H1 (cell line): ENCODE measurements around the gene HOXB8. TPM values are rescaled to one million over a fixed set of nuclear protein-coding genes. Genes with fewer than 3 reads are reported as not detected.

Experiments
- CTCF ChIA-PET: fragments of 300-600 bp; sonication (Branson Sonifier 250); formaldehyde crosslinking; loops from one replicate; lab custom pipeline; 2021; ENCODE audit not compliant: partially characterized antibody; lab: Charles Lee
- POLR2A ChIA-PET: fragments of 300-600 bp; sonication (Branson Sonifier 250); formaldehyde crosslinking; loops from one replicate; lab custom pipeline; 2021; ENCODE audit warnings: inconsistent platforms; ENCODE audit not compliant: partially characterized antibody; lab: Charles Lee
- DNase-seq, 2 experiments: peaks; one replicate each; pipeline versions ENCODE4 v3.0.0 to v3.0.0-alpha.2; 2010 to 2022; ENCODE audit warnings: low spot score in 2 of 2, low read depth in 1 of 2, mixed read lengths in 1 of 2
- FAIRE-seq: peaks from 2 replicates; lab custom pipeline; 2011; peaks lifted over from hg19 to GRCh38; lab: Jason Lieb, UNC
- H2AFZ ChIP-seq: 2 replicates; pipeline ENCODE4 v1.8.1; 2012; ENCODE audit warnings: low read length, inconsistent platforms
- H2AK5ac ChIP-seq: 2 replicates; pipeline ENCODE4 v1.6.1; 2013; ENCODE audit warnings: low read depth, low read length
- H2BK120ac ChIP-seq: replicated peaks from 2 replicates; pipeline ENCODE3; 2013; ENCODE audit warnings: low read depth, low read length, inconsistent platforms
- H2BK12ac ChIP-seq: 2 replicates; pipeline ENCODE4 v1.6.1; 2013; ENCODE audit warnings: low read depth, low read length
- H2BK15ac ChIP-seq: 2 replicates; pipeline ENCODE4 v1.6.1; 2013; ENCODE audit warnings: low read length
- H2BK20ac ChIP-seq: 2 replicates; pipeline ENCODE4 v1.6.1; 2013; ENCODE audit warnings: low read length
- H2BK5ac ChIP-seq: 2 replicates; pipeline ENCODE4 v1.6.1; 2013; ENCODE audit warnings: low read depth, low read length
- H3K14ac ChIP-seq: 2 replicates; pipeline ENCODE4 v1.6.1; 2013; ENCODE audit warnings: inconsistent platforms; ENCODE audit not compliant: insufficient read length
- H3K18ac ChIP-seq: 2 replicates; pipeline ENCODE4 v1.6.1; 2013; ENCODE audit warnings: low read length; ENCODE audit errors: extremely low read depth
- H3K23ac ChIP-seq: 2 replicates; pipeline ENCODE4 v1.6.1; 2013; ENCODE audit warnings: inconsistent platforms; ENCODE audit not compliant: insufficient read length
- H3K23me2 ChIP-seq: 2 replicates; pipeline ENCODE4 v1.6.1; 2013; ENCODE audit warnings: low read depth, low read length
- H3K27ac ChIP-seq: 2 replicates; pipeline ENCODE4 v1.6.1; 2011; ENCODE audit warnings: low read depth, low read length, inconsistent platforms
- H3K27me3 ChIP-seq, 4 experiments: replicated peaks in 1 of 4; 1 replicate in 1 of 4; 2 replicates in 3 of 4; pipeline versions ENCODE4 v1.6.1 to v1.8.1; 2011 to 2013; ENCODE audit warnings: low read length in 3 of 4, mild to moderate bottlenecking in 3 of 4, inconsistent platforms in 2 of 4, mixed read lengths in 2 of 4, moderate library complexity in 1 of 4; ENCODE audit not compliant: control insufficient read depth in 3 of 4, insufficient read depth in 3 of 4; ENCODE audit errors: extremely low read depth in 1 of 4
- H3K36me3 ChIP-seq, 4 experiments: 2 replicates each; pipeline versions ENCODE4 v1.6.1 to v1.8.1; 2011 to 2013; ENCODE audit warnings: mild to moderate bottlenecking in 4 of 4, low read length in 3 of 4, moderate library complexity in 2 of 4, control low read depth in 1 of 4, inconsistent platforms in 1 of 4; ENCODE audit not compliant: insufficient read depth in 4 of 4, control insufficient read depth in 2 of 4
- H3K4ac ChIP-seq: replicated peaks from 2 replicates; pipeline ENCODE3; 2013; ENCODE audit warnings: low read length, low read depth, mixed read lengths, inconsistent platforms; ENCODE audit not compliant: insufficient read length
- H3K4me1 ChIP-seq, 4 experiments: replicated peaks in 1 of 4; 1 replicate in 1 of 4; 2 replicates in 3 of 4; pipeline versions ENCODE4 v1.6.1 to v1.8.1; 2011 to 2013; ENCODE audit warnings: low read length in 3 of 4, inconsistent platforms in 2 of 4, mixed read lengths in 1 of 4; ENCODE audit not compliant: insufficient read depth in 4 of 4, control insufficient read depth in 3 of 4
- H3K4me2 ChIP-seq, 2 experiments: 2 replicates each; pipeline versions ENCODE4 v1.6.1 to v1.8.1; 2011 to 2013; ENCODE audit warnings: low read depth in 2 of 2, low read length in 2 of 2, control low read depth in 1 of 2, inconsistent platforms in 1 of 2, mild to moderate bottlenecking in 1 of 2; ENCODE audit not compliant: insufficient read depth in 1 of 2
- H3K4me3 ChIP-seq, 4 experiments: fragments of 200-600, 300-600 bp in 1 of 4; sonication (generic), shearing (Covaris generic), sonication (Bioruptor Twin) in 1 of 4; 2 replicates each; pipeline versions ENCODE4 v1.5.1 to v1.8.1; 2011 to 2016; ENCODE audit warnings: low read length in 4 of 4, low read depth in 3 of 4, control low read depth in 2 of 4, inconsistent platforms in 2 of 4, mild to moderate bottlenecking in 2 of 4, mixed read lengths in 1 of 4, moderate library complexity in 1 of 4; ENCODE audit not compliant: insufficient read depth in 2 of 4; ENCODE audit errors: extremely low read depth in 1 of 4
- H3K56ac ChIP-seq: replicated peaks from 2 replicates; pipeline ENCODE3; 2013; ENCODE audit warnings: low read depth, mild to moderate bottlenecking, mixed read lengths, low read length, inconsistent platforms; ENCODE audit not compliant: insufficient read length
- H3K79me1 ChIP-seq: 2 replicates; pipeline ENCODE4 v1.6.1; 2013; ENCODE audit warnings: low read depth, low read length, control low read depth
- H3K79me2 ChIP-seq, 2 experiments: 2 replicates each; pipeline versions ENCODE4 v1.6.1 to v1.8.1; 2012 to 2013; ENCODE audit warnings: low read length in 2 of 2, mild to moderate bottlenecking in 2 of 2, inconsistent platforms in 1 of 2; ENCODE audit not compliant: insufficient read depth in 2 of 2, control insufficient read depth in 1 of 2
- H3K9ac ChIP-seq, 4 experiments: replicated peaks in 1 of 4; 1 replicate in 1 of 4; 2 replicates in 3 of 4; pipeline versions ENCODE4 v1.6.1 to v1.8.1; 2011 to 2013; ENCODE audit warnings: low read depth in 3 of 4, low read length in 3 of 4, control low read depth in 2 of 4, mild to moderate bottlenecking in 2 of 4, moderate library complexity in 2 of 4, inconsistent platforms in 1 of 4; ENCODE audit errors: extremely low read depth in 1 of 4
- H3K9me3 ChIP-seq, 2 experiments: 2 replicates each; pipeline versions ENCODE4 v1.6.1 to v1.8.1; 2012 to 2013; ENCODE audit warnings: mild to moderate bottlenecking in 2 of 2, moderate library complexity in 2 of 2, control low read depth in 1 of 2, inconsistent platforms in 1 of 2, low read depth in 1 of 2, low read length in 1 of 2, mixed read lengths in 1 of 2; ENCODE audit not compliant: insufficient read depth in 2 of 2
- H4K20me1 ChIP-seq, 2 experiments: replicated peaks in 1 of 2; 2 replicates each; pipeline versions ENCODE3 to v1.8.1; 2011 to 2013; ENCODE audit warnings: inconsistent platforms in 2 of 2, low read length in 2 of 2, mild to moderate bottlenecking in 1 of 2; ENCODE audit not compliant: insufficient read depth in 2 of 2, control insufficient read depth in 1 of 2
- H4K5ac ChIP-seq: 2 replicates; pipeline ENCODE4 v1.6.1; 2013; ENCODE audit warnings: low read length, low read depth, mixed read lengths, inconsistent platforms; ENCODE audit not compliant: insufficient read length
- H4K8ac ChIP-seq: 2 replicates; pipeline ENCODE4 v1.8.0; 2013; ENCODE audit warnings: mild to moderate bottlenecking, moderate library complexity, low read length, inconsistent platforms; ENCODE audit not compliant: insufficient read depth; ENCODE audit errors: extremely low read depth
- H4K91ac ChIP-seq: replicated peaks from 2 replicates; pipeline ENCODE3; 2013; ENCODE audit warnings: low read length, mixed read lengths, inconsistent platforms; ENCODE audit not compliant: insufficient read length
- EZH2 ChIP-seq: fragments of 200-600 bp; sonication (generic); IDR thresholded peaks from 2 replicates; pipeline ENCODE4 v1.7.1; 2012; ENCODE audit warnings: low read depth, mild to moderate bottlenecking, moderate library complexity, low read length, inconsistent platforms; ENCODE audit not compliant: severe bottlenecking
- RNF2 ChIP-seq: fragments of 200-900, 300-1000 bp; sonication (generic); IDR thresholded peaks from 2 replicates; pipeline ENCODE4 v1.7.1; 2016; ENCODE audit warnings: borderline replicate concordance, low read depth, mild to moderate bottlenecking, antibody characterized with exemption, low read length; ENCODE audit not compliant: poor library complexity, severe bottlenecking; ENCODE audit errors: missing control alignments
- SRF ChIP-seq: IDR thresholded peaks from 2 replicates; pipeline ENCODE4 v1.6.1; 2011; ENCODE audit warnings: mild to moderate bottlenecking, low read depth, low read length, moderate library complexity
- SUZ12 ChIP-seq: fragments of 200-600 bp; sonication (generic); IDR thresholded peaks from 2 replicates; pipeline ENCODE4 v1.6.1; 2012; ENCODE audit warnings: mild to moderate bottlenecking, inconsistent platforms, low read length, moderate library complexity, mixed read lengths
- TAF7 ChIP-seq: optimal IDR thresholded peaks from 2 replicates; pipeline ENCODE3; 2011; ENCODE audit warnings: low read depth, mild to moderate bottlenecking, inconsistent platforms, low read length, moderate library complexity, borderline replicate concordance
- WGBS, 2 experiments: shearing (Covaris generic) in 1 of 2; methylation state at CpG; one replicate each; pipeline versions ENCODE4 v1.1.6 to v1.1.7; 2013 to 2015; ENCODE audit warnings: low lambda C conversion rate in 2 of 2, mixed read lengths in 2 of 2, inconsistent platforms in 1 of 2, low coverage in 1 of 2, missing lambda C conversion rate in 1 of 2; ENCODE audit not compliant: insufficient replicate concordance in 2 of 2, insufficient coverage in 1 of 2, insufficient read length in 1 of 2; ENCODE audit errors: extremely low coverage in 1 of 2, missing lambda C conversion rate in 1 of 2; 5-methylcytosine and 5-hydroxymethylcytosine counted together
- polyA plus RNA-seq, 7 experiments: library from polyadenylated mRNA; depleted of rRNA in 3 of 7; stranded (reverse) in 5 of 7; unstranded in 2 of 7; fragments of >200 nt in 5 of 7; fragments of 200-250 nt in 2 of 7; gene quantifications; 1 replicate in 5 of 7; 2 replicates in 1 of 7; 4 replicates in 1 of 7; pipeline versions ENCODE4 v1.2.1 to v1.2.3, GENCODE V29; 2011 to 2013; ENCODE audit warnings: missing spikeins in 2 of 7, mixed read lengths in 2 of 7
- total RNA-seq: library from RNA; stranded (reverse); fragmentation: NEBNext Ultra II Directional; extraction: Animal tissue kit (Norgen Biotek cat#: 25700); gene quantifications from 2 replicates; pipeline ENCODE4 v1.2.1, GENCODE V29; 2021

HOXB8 gene
- total and polyA plus RNA-seq, 2 of the 8 experiments (the other 6 are each of a cell fraction or from before 2014, with no cell fraction given) = not detected

GRCh38 chr17:48629411-48629759 lies 14.3 kb upstream of the HOXB8 start:
- no peak overlapping the region for H2BK20ac ChIP-seq
- H3K4me2 ChIP-seq = no peak overlapping the region
- no peak overlapping the region for H3K9ac ChIP-seq
- H3K79me1 ChIP-seq = no peaks in the 10 kb centered on the region
- H3K23me2 ChIP-seq = peaks cover 2% of the 10 kb centered on the region; the same call in 1 of the 2 replicates
- H2AFZ ChIP-seq = no peak overlapping the region
- ChIA-PET POLR2A (no interaction called here), CTCF (interaction anchor here (0.5 to 4.6 kb wide), 8 partner anchors 11 to 382 kb away, joined by 3 to 30 read pairs (median 4); partner anchors contain the start of genes HOXB3, HOXB5 and HOXB8)
- H3K23ac ChIP-seq = no peak overlapping the region
- peaks cover 0 to 16% (median 5%) of the 10 kb centered on the region in 4 experiments; a peak in 5 of 7 replicates for H3K4me1 ChIP-seq
- H3K4me3 ChIP-seq = no peak overlapping the region
- no peak overlapping the region for H2BK15ac ChIP-seq
- DNase-seq = no peak
- H4K5ac ChIP-seq = no peak overlapping the region
- 36% methylated on average over 5 of the region's 5 CpGs; no CpG with 5 or more reads in 1 of the 2 experiments for WGBS, 2 experiments
- H2BK12ac ChIP-seq = no peak overlapping the region
- peaks cover 97 to 100% (median 100%) of the 10 kb centered on the region in 4 experiments for H3K27me3 ChIP-seq
- no peaks in the 10 kb centered on the region; a peak in 1 of 8 replicates for H3K36me3 ChIP-seq
- no peak for FAIRE-seq
- no peak overlapping the region for H2AK5ac ChIP-seq
- no peak overlapping the region for H4K8ac ChIP-seq
- no peak overlapping the region for H3K56ac ChIP-seq
- no peak overlapping the region for H3K27ac ChIP-seq
- H3K9me3 ChIP-seq = no peaks in the 10 kb centered on the region
- peaks cover 35 to 37% of the 10 kb centered on the region in 2 experiments for H4K20me1 ChIP-seq
- no peak overlapping the region for H4K91ac ChIP-seq
- no peak overlapping the region for H2BK120ac ChIP-seq
- no peaks in the 10 kb centered on the region for H3K79me2 ChIP-seq
- H3K14ac ChIP-seq = no peak overlapping the region
- H3K18ac ChIP-seq = no peak overlapping the region
- TF ChIP-seq EZH2 (peak; percentile 74), TAF7 (no peak), SRF (no peak), SUZ12 (peak; percentile 59; the same call in 1 of the 2 replicates), RNF2 (peak; percentile 91)
- H3K4ac ChIP-seq = no peak overlapping the region
- H2BK5ac ChIP-seq = no peak overlapping the region
